HEK293T (cell line): ENCODE data around the gene KCNC1.

Source experiments
- CTCF ChIA-PET: fragments of 350-600 bp; formaldehyde crosslinking; extraction: SDS; loops from one replicate; lab custom pipeline; 2021; ENCODE audit warnings: antibody characterized with exemption, inconsistent platforms; lab: Yijun Ruan, JAX
- POLR2A ChIA-PET: fragments of 350-600 bp; formaldehyde crosslinking; extraction: SDS; loops from one replicate; lab custom pipeline; 2020; ENCODE audit warnings: antibody characterized with exemption, inconsistent platforms; lab: Yijun Ruan, JAX
- DNase-seq: peaks from one replicate; pipeline ENCODE4 v3.0.0; 2012; ENCODE audit warnings: mixed read lengths; ENCODE audit errors: extremely low spot score
- ARNT ChIP-seq: fragments of 450-650 bp; IDR thresholded peaks from 2 replicates; pipeline ENCODE4 v1.6.1; 2017; ENCODE audit warnings: mild to moderate bottlenecking
- BHLHE40 ChIP-seq: fragments of 450-650 bp; IDR thresholded peaks from 2 replicates; pipeline ENCODE4 v1.6.1; 2016; ENCODE audit warnings: mild to moderate bottlenecking, moderate library complexity, borderline replicate concordance
- CTBP1 ChIP-seq: fragments of 450-650 bp; IDR thresholded peaks from 2 replicates; pipeline ENCODE4 v1.6.1; 2016; ENCODE audit warnings: borderline replicate concordance
- ELF4 ChIP-seq: fragments of 450-650 bp; IDR thresholded peaks from 2 replicates; pipeline ENCODE4 v1.6.1; 2017; ENCODE audit warnings: antibody characterized with exemption
- FOXA1 ChIP-seq: fragments of 450-650 bp; IDR thresholded peaks from 2 replicates; pipeline ENCODE4 v1.6.1; 2016; ENCODE audit warnings: mild to moderate bottlenecking
- FOXK2 ChIP-seq: fragments of 450-650 bp; IDR thresholded peaks from 2 replicates; pipeline ENCODE4 v1.6.1; 2016; ENCODE audit warnings: mild to moderate bottlenecking
- FOXM1 ChIP-seq: fragments of 450-650 bp; IDR thresholded peaks from 2 replicates; pipeline ENCODE4 v1.6.1; 2017; ENCODE audit warnings: mild to moderate bottlenecking, borderline replicate concordance
- HDGF ChIP-seq: fragments of 450-650 bp; IDR thresholded peaks from 2 replicates; pipeline ENCODE4 v1.6.1; 2017; ENCODE audit warnings: antibody characterized with exemption, borderline replicate concordance
- L3MBTL2 ChIP-seq: fragments of 450-650 bp; conservative IDR thresholded peaks from 2 replicates; pipeline ENCODE4 v1.6.1; 2016; ENCODE audit warnings: mild to moderate bottlenecking
- LEF1 ChIP-seq: fragments of 450-650 bp; IDR thresholded peaks from 2 replicates; pipeline ENCODE4 v1.6.1; 2017; ENCODE audit warnings: mild to moderate bottlenecking, borderline replicate concordance
- NFRKB ChIP-seq: fragments of 450-650 bp; IDR thresholded peaks from 2 replicates; pipeline ENCODE4 v1.6.1; 2016; ENCODE audit warnings: mild to moderate bottlenecking, moderate library complexity
- PKNOX1 ChIP-seq: fragments of 450-650 bp; IDR thresholded peaks from 2 replicates; pipeline ENCODE4 v1.6.1; 2016
- SP1 ChIP-seq: fragments of 450-650 bp; IDR thresholded peaks from 2 replicates; pipeline ENCODE4 v1.6.1; 2017
- SUZ12 ChIP-seq: fragments of 450-650 bp; IDR thresholded peaks from 2 replicates; pipeline ENCODE4 v1.6.1; 2016; ENCODE audit warnings: mild to moderate bottlenecking
- TARDBP ChIP-seq: fragments of 450-650 bp; IDR thresholded peaks from 2 replicates; pipeline ENCODE4 v1.6.1; 2016
- ZNF384 ChIP-seq: fragments of 450-650 bp; IDR thresholded peaks from 2 replicates; pipeline ENCODE4 v1.6.1; 2016

Gene KCNC1

DNA sequence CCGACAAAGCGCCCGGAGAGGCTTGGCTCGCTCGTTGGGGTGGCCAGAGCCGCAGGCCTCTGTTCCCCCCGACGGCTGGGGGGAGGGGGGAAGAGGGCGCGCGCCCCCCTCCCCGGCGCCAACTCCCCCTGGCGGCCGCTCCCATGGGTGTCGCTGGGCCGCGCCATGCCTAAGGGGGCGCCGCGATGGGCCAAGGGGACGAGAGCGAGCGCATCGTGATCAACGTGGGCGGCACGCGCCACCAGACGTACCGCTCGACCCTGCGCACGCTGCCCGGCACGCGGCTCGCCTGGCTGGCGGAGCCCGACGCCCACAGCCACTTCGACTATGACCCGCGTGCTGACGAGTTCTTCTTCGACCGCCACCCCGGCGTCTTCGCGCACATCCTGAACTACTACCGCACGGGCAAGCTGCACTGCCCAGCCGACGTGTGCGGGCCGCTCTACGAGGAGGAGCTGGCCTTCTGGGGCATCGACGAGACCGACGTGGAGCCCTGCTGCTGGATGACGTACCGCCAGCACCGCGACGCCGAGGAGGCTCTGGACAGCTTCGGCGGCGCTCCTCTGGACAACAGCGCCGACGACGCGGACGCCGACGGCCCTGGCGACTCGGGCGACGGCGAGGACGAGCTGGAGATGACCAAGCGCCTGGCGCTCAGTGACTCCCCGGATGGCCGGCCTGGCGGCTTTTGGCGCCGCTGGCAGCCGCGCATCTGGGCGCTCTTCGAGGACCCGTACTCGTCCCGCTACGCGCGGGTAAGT, 1.4 kb downstream of the KCNC1 start:
- TF ChIP-seq ZNF384 (no peak), NFRKB (no peak), SUZ12 (no peak), PKNOX1 (no peak), ARNT (no peak), FOXM1 (peak; percentile 21; the same call in 1 of the 2 replicates), ELF4 (no peak)
- CTCF ChIA-PET, result interaction anchor here (2.3 kb wide), 1 partner anchor 15 kb away, joined by 5 read pairs; no protein-coding TSS in a partner anchor
- POLR2A ChIA-PET, result interaction anchor here (1.0 kb wide), 1 partner anchor 31 kb away, joined by 3 read pairs; no protein-coding TSS in a partner anchor
- no peak for DNase-seq

GRCh38 chr11:17736579-17736893, 2.0 kb downstream of the KCNC1 start:
- DNase-seq, result no peak
- ChIA-PET CTCF (interaction anchor here (0.8 kb wide), 1 partner anchor 10 kb away, joined by 5 read pairs; no protein-coding TSS in a partner anchor), POLR2A (interaction anchor here (1.0 kb wide), 1 partner anchor 30 kb away, joined by 3 read pairs; no protein-coding TSS in a partner anchor)
- no peak for TF ChIP-seq BHLHE40
- no peak for TF ChIP-seq SUZ12
- TF ChIP-seq PKNOX1, result no peak
- TF ChIP-seq LEF1, result no peak
- TF ChIP-seq ELF4, result no peak
- TF ChIP-seq TARDBP, result no peak
- TF ChIP-seq L3MBTL2, result no peak
- no peak for TF ChIP-seq FOXK2
- TF ChIP-seq ZNF384, result no peak
- TF ChIP-seq FOXA1, result no peak
- no peak for TF ChIP-seq HDGF
- TF ChIP-seq ARNT, result no peak
- TF ChIP-seq SP1, result no peak
- TF ChIP-seq FOXM1, result no peak
- TF ChIP-seq NFRKB, result no peak
- TF ChIP-seq CTBP1, result no peak

- TF ChIP-seq HDGF, result no peak
- CTCF ChIA-PET, result interaction anchor here (0.6 to 1.1 kb wide), 3 partner anchors 10 to 253 kb away, joined by 3 to 5 read pairs (median 4); no protein-coding TSS in a partner anchor
- POLR2A ChIA-PET, result interaction anchor here (1.0 kb wide), 1 partner anchor 30 kb away, joined by 3 read pairs; no protein-coding TSS in a partner anchor
- DNase-seq, result no peak
Measured at GRCh38 chr11:17736930-17737817, 2.6 kb downstream of the KCNC1 start.

- DNase-seq, result no peak
- ChIA-PET POLR2A (no interaction called here), CTCF (interaction anchor here (0.6 to 1.1 kb wide), 2 partner anchors 241 to 252 kb away, joined by 3 to 4 read pairs; no protein-coding TSS in a partner anchor)
- TF ChIP-seq CTBP1 (no peak), PKNOX1 (no peak), LEF1 (no peak), FOXK2 (no peak), NFRKB (no peak), FOXA1 (no peak), ZNF384 (no peak), ARNT (no peak), ELF4 (no peak), TARDBP (no peak), SUZ12 (no peak), L3MBTL2 (no peak), BHLHE40 (no peak), HDGF (no peak), SP1 (no peak), FOXM1 (no peak)
Measured at GRCh38 chr11:17738151-17738973, 3.8 kb downstream of the KCNC1 start.

DNA sequence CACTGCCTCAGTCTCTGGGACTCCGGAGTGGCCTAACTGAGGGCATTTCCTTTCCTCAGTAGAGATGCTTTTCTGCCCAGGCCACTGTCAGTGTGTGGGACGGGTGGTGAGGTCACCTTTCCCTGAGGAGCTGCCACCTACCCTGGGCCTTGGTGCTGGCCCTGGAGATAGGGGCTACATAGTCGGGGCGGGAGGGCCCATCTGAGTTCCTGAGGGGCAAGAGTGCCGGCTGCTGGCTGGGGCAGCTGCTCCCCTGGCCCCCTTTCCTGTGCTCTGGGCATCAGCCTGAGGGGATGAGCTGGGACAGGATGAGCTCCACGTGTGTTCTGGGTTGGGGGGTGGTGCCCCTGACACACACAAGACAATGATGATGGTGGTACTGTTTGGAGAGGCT, 5.4 kb downstream of the KCNC1 start:
- no peak for DNase-seq
- ChIA-PET POLR2A (no interaction called here), CTCF (interaction anchor here (0.8 kb wide), 1 partner anchor 9 kb away, joined by 4 read pairs; no protein-coding TSS in a partner anchor)
- TF ChIP-seq L3MBTL2, result no peak
- TF ChIP-seq ARNT, result no peak
- TF ChIP-seq NFRKB, result no peak
- TF ChIP-seq ELF4, result no peak
- no peak for TF ChIP-seq BHLHE40
- TF ChIP-seq SP1, result no peak
- no peak for TF ChIP-seq FOXK2
- no peak for TF ChIP-seq FOXM1
- TF ChIP-seq FOXA1, result no peak
- TF ChIP-seq SUZ12, result no peak
- no peak for TF ChIP-seq PKNOX1
